Neural progenitor cell (in vitro differentiated cells): ENCODE measurements around the gene SPTBN1.

Experiments
- EZH2 ChIP-seq: fragments of 200-600 bp; sonication (generic); IDR thresholded peaks from 2 replicates; pipeline ENCODE4 v1.6.1; 2017; ENCODE audit warnings: antibody characterized with exemption, mild to moderate bottlenecking, moderate library complexity
- EZH2phosphoT487 ChIP-seq: fragments of 200-600 bp; sonication (generic); IDR thresholded peaks from 2 replicates; pipeline ENCODE4 v1.6.1; 2017; ENCODE audit warnings: antibody characterized with exemption
- TF ChIP-seq, protein P1 (sequence below): fragments of 200-600 bp; sonication (generic); IDR thresholded peaks from 2 replicates; pipeline ENCODE4 v1.5.1; 2017; ENCODE audit warnings: antibody characterized with exemption, mild to moderate bottlenecking

- TF ChIP-seq, protein P1, sequence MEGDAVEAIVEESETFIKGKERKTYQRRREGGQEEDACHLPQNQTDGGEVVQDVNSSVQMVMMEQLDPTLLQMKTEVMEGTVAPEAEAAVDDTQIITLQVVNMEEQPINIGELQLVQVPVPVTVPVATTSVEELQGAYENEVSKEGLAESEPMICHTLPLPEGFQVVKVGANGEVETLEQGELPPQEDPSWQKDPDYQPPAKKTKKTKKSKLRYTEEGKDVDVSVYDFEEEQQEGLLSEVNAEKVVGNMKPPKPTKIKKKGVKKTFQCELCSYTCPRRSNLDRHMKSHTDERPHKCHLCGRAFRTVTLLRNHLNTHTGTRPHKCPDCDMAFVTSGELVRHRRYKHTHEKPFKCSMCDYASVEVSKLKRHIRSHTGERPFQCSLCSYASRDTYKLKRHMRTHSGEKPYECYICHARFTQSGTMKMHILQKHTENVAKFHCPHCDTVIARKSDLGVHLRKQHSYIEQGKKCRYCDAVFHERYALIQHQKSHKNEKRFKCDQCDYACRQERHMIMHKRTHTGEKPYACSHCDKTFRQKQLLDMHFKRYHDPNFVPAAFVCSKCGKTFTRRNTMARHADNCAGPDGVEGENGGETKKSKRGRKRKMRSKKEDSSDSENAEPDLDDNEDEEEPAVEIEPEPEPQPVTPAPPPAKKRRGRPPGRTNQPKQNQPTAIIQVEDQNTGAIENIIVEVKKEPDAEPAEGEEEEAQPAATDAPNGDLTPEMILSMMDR = no peak
- TF ChIP-seq EZH2 (no peak), EZH2phosphoT487 (no peak)
These were observed 17.9 kb upstream of the SPTBN1 start for GRCh38 chr2:54438271-54438670.
